BJ (cell line): ENCODE results near the gene MDK. TPM values are rescaled to one million over a fixed set of nuclear protein-coding genes. Genes with fewer than 3 reads are reported as not detected.

Experiments
- CTCF ChIA-PET: fragments of 350-600 bp; formaldehyde crosslinking; extraction: SDS; loops from one replicate; lab custom pipeline; 2021; ENCODE audit warnings: antibody characterized with exemption, inconsistent platforms; lab: Yijun Ruan, JAX
- POLR2A ChIA-PET: fragments of 300-600 bp; sonication (Branson Sonifier 250); formaldehyde crosslinking; extraction: SDS; loops from one replicate; lab custom pipeline; 2021; ENCODE audit warnings: antibody characterized with exemption; lab: Charles Lee
- DNase-seq: peaks from one replicate; pipeline ENCODE4 v3.0.0-alpha.2; 2011; ENCODE audit warnings: low read depth
- H3K27me3 ChIP-seq: 2 replicates; pipeline ENCODE4 v1.6.0; 2011; ENCODE audit warnings: low read length; ENCODE audit not compliant: control insufficient read depth, insufficient read depth
- H3K36me3 ChIP-seq: 2 replicates; pipeline ENCODE4 v1.5.1; 2011; ENCODE audit warnings: low read length; ENCODE audit not compliant: control insufficient read depth, insufficient read depth
- H3K4me3 ChIP-seq: 2 replicates; pipeline ENCODE4 v1.5.1; 2011; ENCODE audit warnings: low read depth, mild to moderate bottlenecking, control low read depth, low read length
- polyA plus RNA-seq: library from polyadenylated mRNA; depleted of rRNA; stranded (reverse); fragments of >200 nt; gene quantifications from 2 replicates; pipeline ENCODE4 v1.2.3, GENCODE V29; 2011
- TF ChIP-seq, protein P1 (sequence below): IDR thresholded peaks from 2 replicates; pipeline ENCODE4 v1.5.1; 2011; ENCODE audit warnings: low read depth, mild to moderate bottlenecking, control low read depth, inconsistent platforms, low read length, moderate library complexity; ENCODE audit not compliant: insufficient read depth

MDK gene
- polyA plus RNA-seq, 1 experiment = 91.9 TPM

DNA sequence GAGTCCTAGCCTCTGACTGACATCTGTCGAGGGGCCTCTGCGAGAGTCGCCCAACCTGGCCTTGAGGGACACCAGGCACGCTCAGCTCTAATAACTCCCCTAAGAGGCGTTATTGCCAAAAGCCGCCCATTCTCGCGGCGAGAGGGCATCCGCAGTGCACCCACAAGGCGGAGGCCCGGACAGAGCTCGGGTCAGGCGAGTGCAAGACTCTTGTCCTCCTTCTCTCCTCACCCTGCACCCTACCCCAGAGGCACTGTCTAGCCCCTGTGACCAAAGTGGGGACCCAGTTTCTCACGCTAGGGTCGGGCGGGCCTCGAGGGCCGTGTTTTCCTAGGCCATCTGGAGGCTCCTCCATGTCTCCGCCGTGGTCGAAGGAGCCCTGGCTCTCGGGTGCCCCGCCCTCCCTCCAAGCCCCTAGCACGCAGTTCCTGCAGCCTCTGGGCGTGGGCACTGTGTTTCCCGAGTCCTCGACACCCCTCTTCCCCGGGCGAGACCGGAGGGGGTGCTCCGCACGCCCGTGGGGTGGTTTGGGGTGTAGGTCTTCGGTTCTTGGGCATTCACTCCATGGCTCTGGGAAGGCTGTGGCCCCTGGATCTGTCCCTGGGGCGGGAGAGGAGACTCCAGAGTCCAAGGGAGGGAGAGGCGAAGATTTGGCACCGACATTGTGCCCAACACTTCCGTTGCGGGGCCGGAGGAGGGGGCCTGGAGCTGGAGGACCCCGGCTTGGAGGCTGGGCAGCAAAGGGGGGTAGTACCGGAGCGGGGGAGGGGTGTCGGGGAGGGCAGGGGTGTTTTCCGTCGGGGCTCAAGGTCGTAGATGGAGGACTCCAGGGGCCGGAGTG, 9.1 kb downstream of the MDK start:
- Histone ChIP-seq H3K36me3 (no peaks in the 10 kb centered on the region), H3K4me3 (no peak overlapping the region), H3K27me3 (peaks cover 20% of the 10 kb centered on the region)
- TF ChIP-seq, protein P1, sequence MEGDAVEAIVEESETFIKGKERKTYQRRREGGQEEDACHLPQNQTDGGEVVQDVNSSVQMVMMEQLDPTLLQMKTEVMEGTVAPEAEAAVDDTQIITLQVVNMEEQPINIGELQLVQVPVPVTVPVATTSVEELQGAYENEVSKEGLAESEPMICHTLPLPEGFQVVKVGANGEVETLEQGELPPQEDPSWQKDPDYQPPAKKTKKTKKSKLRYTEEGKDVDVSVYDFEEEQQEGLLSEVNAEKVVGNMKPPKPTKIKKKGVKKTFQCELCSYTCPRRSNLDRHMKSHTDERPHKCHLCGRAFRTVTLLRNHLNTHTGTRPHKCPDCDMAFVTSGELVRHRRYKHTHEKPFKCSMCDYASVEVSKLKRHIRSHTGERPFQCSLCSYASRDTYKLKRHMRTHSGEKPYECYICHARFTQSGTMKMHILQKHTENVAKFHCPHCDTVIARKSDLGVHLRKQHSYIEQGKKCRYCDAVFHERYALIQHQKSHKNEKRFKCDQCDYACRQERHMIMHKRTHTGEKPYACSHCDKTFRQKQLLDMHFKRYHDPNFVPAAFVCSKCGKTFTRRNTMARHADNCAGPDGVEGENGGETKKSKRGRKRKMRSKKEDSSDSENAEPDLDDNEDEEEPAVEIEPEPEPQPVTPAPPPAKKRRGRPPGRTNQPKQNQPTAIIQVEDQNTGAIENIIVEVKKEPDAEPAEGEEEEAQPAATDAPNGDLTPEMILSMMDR = no peak
- no peak for DNase-seq
- POLR2A ChIA-PET = no interaction called here
- CTCF ChIA-PET = interaction anchor here (0.6 to 7.2 kb wide), 18 partner anchors 9 to 228 kb away, joined by 3 to 81 read pairs (median 6); partner anchors contain the start of gene ATG13

DNA sequence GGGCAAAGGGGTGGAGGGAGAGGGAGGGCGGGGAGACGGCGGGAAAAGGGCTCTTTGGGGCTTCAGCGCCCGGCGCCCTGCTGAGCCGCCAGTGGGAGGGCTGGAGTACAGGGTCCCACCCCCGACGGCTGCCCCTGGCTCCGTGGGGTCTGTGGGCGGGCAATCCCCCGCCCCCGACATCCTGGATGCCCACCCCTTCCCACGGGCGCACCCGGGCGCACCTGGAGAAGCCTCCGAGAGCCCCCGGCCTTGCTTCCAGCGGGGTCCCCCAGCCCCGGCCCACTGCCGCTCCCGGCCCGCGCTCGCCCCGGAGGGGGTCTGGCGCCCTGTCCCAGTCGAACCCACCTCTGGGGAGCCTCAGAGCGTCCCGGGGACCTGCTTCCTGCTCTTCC, 9.7 kb downstream of the MDK start:
- H3K27me3 ChIP-seq = peaks cover 20% of the 10 kb centered on the region
- no peak for DNase-seq
- POLR2A ChIA-PET = no interaction called here

DNA sequence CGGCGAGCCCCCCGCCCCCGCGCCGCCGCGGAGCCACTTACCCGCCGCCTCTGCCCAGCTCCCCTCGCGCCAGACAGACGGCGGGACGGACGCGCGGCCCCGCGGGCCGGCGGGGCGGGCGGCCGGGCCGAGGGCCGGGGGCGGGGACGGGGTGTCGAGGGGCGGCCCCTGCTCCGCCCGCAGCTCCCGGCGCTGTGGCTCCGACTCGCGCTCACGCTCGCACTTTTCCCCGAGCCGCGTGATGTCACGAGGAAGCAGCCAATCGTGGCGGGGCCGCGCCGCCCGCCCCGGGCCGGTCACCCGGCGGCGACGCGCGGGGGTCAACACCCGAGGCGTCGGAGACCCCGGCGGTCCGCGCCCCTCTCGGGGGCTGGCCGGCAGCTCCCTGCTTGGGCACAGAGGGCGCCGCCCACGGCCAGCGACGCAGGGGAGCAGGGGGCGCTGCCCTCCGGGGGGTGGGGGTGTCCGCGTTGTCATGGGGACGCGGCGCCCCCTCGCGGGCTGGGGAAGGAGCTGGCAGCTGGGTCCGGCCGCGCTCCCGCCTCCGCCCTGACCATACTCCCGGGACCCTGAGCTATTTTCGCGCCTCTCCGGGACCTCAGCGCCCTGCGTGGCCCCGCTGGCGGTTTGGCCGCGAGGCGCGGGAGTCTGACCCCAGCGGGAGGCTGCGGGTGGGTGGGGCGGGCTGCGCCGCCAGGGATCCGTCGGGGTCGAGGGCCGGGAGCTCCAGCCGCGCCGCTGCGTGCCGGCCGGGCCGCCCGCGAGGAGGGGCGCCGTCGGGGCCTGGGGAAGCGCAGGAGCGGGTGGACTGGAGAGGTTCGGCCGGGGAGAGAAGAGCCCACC, 10.3 kb downstream of the MDK start, which contains the start of gene CHRM4:
Gene CHRM4, minus strand, starts transcription at position 199 of the 843 bp plus-strand sequence. CDS start 5,219 bp downstream, outside the sequence.
- peak within 1 kb of the TSS; percentile 41 for H3K4me3 ChIP-seq
- ChIA-PET POLR2A (no interaction called here), CTCF (interaction anchor here (0.6 to 7.2 kb wide), 21 partner anchors 8 to 505 kb away, joined by 3 to 81 read pairs (median 4); partner anchors contain the start of gene ATG13)
- H3K36me3 ChIP-seq = peaks cover 1% of the 10 kb centered on the region
- peaks cover 20% of the 10 kb centered on the region for H3K27me3 ChIP-seq
- TF ChIP-seq, protein P1 = peak; percentile 42
- DNase-seq = no peak

More for the DNA sequence above, 9.7 kb downstream of the MDK start:
- TF ChIP-seq, protein P1 = no peak
- Histone ChIP-seq H3K4me3 (peak overlapping the region; percentile 41), H3K36me3 (peaks cover 1% of the 10 kb centered on the region; the same call in 1 of the 2 replicates)
- CTCF ChIA-PET = interaction anchor here (0.9 to 7.2 kb wide), 17 partner anchors 8 to 227 kb away, joined by 3 to 81 read pairs (median 4); partner anchors contain the start of gene ATG13

DNA sequence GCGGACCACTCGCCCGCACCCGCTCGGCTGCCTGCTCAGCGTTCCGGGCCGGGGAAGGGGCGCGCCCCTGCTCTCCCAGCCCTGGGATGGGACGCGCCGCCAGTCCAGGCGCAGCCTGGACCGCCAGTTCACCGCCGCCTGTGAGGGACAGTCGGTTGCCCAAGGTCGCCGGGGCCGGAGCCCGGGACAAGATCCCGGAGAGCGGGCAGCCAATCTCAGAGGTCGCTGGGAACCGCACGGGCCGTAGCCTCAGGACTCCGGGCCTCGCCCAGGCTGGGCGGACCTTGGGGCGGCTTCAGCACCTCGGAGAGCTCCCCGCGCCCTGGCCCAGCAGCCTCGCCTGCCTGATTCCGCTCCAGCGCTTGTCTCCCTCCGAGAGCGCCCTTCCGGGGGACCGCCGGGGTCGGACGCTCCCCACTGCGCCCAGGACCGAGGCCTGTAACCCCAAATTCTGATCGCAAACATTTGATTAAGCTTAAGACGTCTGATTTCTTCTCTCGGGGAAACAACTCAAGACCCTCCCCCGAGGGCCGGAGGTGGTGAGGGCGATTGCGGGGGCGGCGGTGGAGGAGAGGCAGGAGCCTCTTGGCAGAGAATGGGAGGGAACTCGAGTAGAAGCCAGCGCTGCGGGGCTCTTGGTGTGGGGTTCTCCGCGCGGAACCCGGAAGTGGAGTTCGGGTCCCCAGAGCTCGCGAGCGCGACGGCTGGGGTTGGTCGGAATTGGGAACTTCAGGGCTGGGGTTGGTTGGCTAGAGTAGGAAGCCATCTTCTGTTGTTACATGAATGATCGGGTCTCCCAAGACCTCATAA, 11.2 kb downstream of the MDK start:
- TF ChIP-seq, protein P1 = no peak
- no peak for DNase-seq
- POLR2A ChIA-PET = no interaction called here
- CTCF ChIA-PET = interaction anchor here (0.6 to 7.2 kb wide), 21 partner anchors 7 to 504 kb away, joined by 3 to 81 read pairs (median 4); partner anchors contain the start of gene ATG13
- Histone ChIP-seq H3K27me3 (peaks cover 20% of the 10 kb centered on the region), H3K4me3 (peak overlapping the region; percentile 41), H3K36me3 (peaks cover 9% of the 10 kb centered on the region)
